Mucosa of descending colon (tissue), 3 donors: Measurements from ENCODE around the gene PHYHD1. TPM values are rescaled to one million over a fixed set of nuclear protein-coding genes. Genes with fewer than 3 reads are reported as not detected.

Experiments used
- ATAC-seq: fragments of 200-7000 bp; cut with Tn5 transposase; one replicate; pipeline ENCODE4 v1.9.1; 2020; ENCODE audit warnings: mild to moderate bottlenecking, moderate library complexity
- DNase-seq, 3 donors: peaks; one replicate each; pipeline ENCODE4 v3.0.0-alpha.2; 2020
- H3K36me3 ChIP-seq: fragments of 200-600 bp; one replicate; pipeline ENCODE4 v1.8.0; 2021; ENCODE audit warnings: low read depth, mild to moderate bottlenecking
- H3K4me1 ChIP-seq: fragments of 200-600 bp; one replicate; pipeline ENCODE4 v1.8.0; 2021; ENCODE audit warnings: low read depth, mild to moderate bottlenecking
- H3K4me3 ChIP-seq: fragments of 200-600 bp; one replicate; pipeline ENCODE4 v1.8.0; 2021; ENCODE audit warnings: mild to moderate bottlenecking
- H3K9me3 ChIP-seq: fragments of 200-600 bp; one replicate; pipeline ENCODE4 v1.8.0; 2021; ENCODE audit warnings: mild to moderate bottlenecking
- intact Hi-C, 2 donors: fragments of 100-400 bp; cut with DNase I in 1 of 2; cut with micrococcal nuclease in 1 of 2; formaldehyde crosslinking; loops; one replicate each; pipeline versions ENCODE4 v1.11.0 to v1.11.1; 2022; cut with DNase I, micrococcal nuclease
- total RNA-seq, 3 donors: library from RNA; stranded (reverse); fragmentation: NEBNext Ultra II Directional in 2 of 3; extraction: Animal tissue kit (Norgen Biotek cat#: 25700) in 2 of 3; gene quantifications; one replicate each; pipeline versions ENCODE4 v1.2.1 to v1.2.4, GENCODE V29; 2021 to 2023
- TF ChIP-seq, protein P1 (sequence below): fragments of 200-600 bp; IDR thresholded peaks from one replicate; pipeline ENCODE4 v1.8.0; 2022; ENCODE audit warnings: antibody characterized with exemption, mild to moderate bottlenecking
- donor health status: DM: no; HTN: no; CAD: no; lungs with moderate emphysema.
- donor health status: DM: no; HTN: no; CAD: no.
- donor health status: DM: no; HTN: yes; CAD: no.

PHYHD1 gene
- total RNA-seq, 3 donors from 2014 or later: 2.2 to 19.0 (median 5.2) TPM

DNA sequence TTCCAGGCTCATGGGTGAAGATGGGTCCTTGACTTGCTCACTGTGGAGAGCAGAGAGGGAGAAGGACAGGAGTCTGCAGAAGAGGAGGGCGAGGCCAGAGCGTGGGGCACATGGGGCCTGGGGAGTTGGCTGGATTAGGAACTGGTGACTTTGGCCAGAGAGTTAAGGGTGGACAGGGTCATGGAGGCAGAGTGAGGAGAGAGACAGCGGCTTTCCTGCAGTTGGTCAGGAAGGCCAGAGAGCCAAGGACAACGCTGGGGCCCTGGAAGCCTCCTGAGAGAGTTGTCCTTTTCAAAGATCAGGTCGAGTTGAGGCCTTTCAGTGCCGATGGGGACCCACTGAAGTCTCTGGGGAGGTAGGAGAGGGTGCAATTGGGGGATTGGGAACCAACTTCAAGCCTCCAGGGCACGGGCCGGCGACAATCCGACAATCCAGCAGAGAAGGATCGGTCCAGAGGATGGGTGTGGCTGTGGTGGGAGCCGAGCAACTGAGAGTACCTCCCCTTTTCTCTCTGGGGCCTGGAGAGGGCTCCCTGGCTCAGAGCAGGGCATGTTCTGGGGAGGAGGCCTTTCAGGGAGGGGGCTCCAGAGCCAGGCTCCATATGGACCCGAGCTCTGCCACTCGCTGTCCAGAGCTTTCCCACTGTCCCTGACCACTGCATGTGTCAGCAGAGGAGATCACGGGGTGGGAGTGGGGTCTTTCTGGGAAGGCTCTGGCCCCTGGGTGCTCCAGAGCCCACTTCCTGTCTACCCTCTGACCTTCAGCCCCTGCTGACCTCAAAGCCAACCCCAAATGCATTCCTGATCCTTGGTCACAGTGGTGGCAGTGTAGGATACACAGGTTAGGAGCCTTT, 7.5 kb upstream of the PHYHD1 start:
- DNase-seq (no peak), ATAC-seq (no peak)
- TF ChIP-seq, protein P1, sequence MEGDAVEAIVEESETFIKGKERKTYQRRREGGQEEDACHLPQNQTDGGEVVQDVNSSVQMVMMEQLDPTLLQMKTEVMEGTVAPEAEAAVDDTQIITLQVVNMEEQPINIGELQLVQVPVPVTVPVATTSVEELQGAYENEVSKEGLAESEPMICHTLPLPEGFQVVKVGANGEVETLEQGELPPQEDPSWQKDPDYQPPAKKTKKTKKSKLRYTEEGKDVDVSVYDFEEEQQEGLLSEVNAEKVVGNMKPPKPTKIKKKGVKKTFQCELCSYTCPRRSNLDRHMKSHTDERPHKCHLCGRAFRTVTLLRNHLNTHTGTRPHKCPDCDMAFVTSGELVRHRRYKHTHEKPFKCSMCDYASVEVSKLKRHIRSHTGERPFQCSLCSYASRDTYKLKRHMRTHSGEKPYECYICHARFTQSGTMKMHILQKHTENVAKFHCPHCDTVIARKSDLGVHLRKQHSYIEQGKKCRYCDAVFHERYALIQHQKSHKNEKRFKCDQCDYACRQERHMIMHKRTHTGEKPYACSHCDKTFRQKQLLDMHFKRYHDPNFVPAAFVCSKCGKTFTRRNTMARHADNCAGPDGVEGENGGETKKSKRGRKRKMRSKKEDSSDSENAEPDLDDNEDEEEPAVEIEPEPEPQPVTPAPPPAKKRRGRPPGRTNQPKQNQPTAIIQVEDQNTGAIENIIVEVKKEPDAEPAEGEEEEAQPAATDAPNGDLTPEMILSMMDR: no peak
- Histone ChIP-seq H3K4me3 (no peak overlapping the region), H3K9me3 (no peaks in the 10 kb centered on the region), H3K4me1 (peaks cover 14% of the 10 kb centered on the region), H3K36me3 (no peaks in the 10 kb centered on the region)
- intact Hi-C loops: no loop called here

DNA sequence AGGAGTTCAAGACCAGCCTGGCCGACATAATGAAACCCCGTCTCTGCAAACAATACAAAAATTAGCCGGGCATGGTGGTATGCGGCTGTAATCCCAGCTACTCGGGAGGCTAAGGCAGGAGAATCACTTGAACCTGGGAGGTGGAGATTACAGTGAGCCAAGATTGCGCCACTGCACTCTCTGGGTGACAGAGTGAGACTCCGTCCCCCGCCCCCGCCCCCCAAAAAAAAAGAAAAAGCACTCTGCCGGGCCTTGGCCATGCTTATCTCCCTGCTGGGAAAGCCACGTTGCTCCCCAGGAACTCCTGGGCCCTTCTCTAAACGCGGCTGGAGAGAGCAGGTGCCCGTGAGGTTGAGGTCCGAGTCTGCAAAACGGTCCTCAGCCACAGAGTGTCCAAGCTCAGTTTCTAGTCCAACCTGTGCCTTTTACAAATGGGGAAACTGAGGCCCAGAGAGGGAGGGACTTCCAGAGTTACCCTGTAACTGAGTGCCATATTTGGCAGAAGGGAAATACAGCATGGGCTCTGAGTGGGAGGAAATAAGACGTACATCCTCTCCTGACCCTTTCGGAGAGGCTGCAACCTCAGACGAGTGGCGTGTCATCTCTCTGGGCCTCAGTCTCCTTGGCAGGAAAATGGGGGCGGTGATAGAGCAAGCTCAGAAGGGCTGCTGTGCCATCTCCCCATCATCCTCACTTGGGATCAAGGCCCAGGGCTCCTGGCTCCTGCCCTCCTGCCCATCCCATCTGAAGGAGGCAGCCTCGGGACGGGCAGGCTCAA, 6.6 kb upstream of the PHYHD1 start:
- H3K9me3 ChIP-seq: no peaks in the 10 kb centered on the region
- H3K4me3 ChIP-seq: no peak overlapping the region
- no peak for DNase-seq
- no peaks in the 10 kb centered on the region for H3K36me3 ChIP-seq
- H3K4me1 ChIP-seq: peaks cover 14% of the 10 kb centered on the region
- no peak for ATAC-seq
- TF ChIP-seq, protein P1: no peak
- intact Hi-C loops: no loop called here

DNA sequence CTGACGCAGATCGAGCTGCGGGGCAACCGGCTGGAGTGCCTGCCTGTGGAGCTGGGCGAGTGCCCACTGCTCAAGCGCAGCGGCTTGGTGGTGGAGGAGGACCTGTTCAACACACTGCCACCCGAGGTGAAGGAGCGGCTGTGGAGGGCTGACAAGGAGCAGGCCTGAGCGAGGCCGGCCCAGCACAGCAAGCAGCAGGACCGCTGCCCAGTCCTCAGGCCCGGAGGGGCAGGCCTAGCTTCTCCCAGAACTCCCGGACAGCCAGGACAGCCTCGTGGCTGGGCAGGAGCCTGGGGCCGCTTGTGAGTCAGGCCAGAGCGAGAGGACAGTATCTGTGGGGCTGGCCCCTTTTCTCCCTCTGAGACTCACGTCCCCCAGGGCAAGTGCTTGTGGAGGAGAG, 4.6 kb upstream of the PHYHD1 start:
- Histone ChIP-seq H3K36me3 (no peaks in the 10 kb centered on the region), H3K9me3 (no peaks in the 10 kb centered on the region), H3K4me1 (peaks cover 14% of the 10 kb centered on the region), H3K4me3 (no peak overlapping the region)
- intact Hi-C loops: no loop called here
- TF ChIP-seq, protein P1: no peak
- no peak for DNase-seq
- ATAC-seq: no peak

GRCh38 chr9:128916745-128917144, 4.0 kb upstream of the PHYHD1 start:
- DNase-seq: no peak
- intact Hi-C loops: no loop called here
- Histone ChIP-seq H3K4me1 (peaks cover 14% of the 10 kb centered on the region), H3K9me3 (no peaks in the 10 kb centered on the region), H3K4me3 (no peak overlapping the region), H3K36me3 (no peaks in the 10 kb centered on the region)
- TF ChIP-seq, protein P1: no peak
- ATAC-seq: no peak

- no peak overlapping the region for H3K4me3 ChIP-seq
- peaks cover 14% of the 10 kb centered on the region for H3K4me1 ChIP-seq
- no peaks in the 10 kb centered on the region for H3K9me3 ChIP-seq
- intact Hi-C loops: no loop called here
- ATAC-seq (peak; percentile 62), DNase-seq (peak; percentile 58 to 66 (median 63))
- TF ChIP-seq, protein P1: no peak
- no peaks in the 10 kb centered on the region for H3K36me3 ChIP-seq
Measured at GRCh38 chr9:128917151-128917849, 3.5 kb upstream of the PHYHD1 start.
